MM.1S (cell line): Measurements from ENCODE around the gene CD300LB.

Experiments used
- CTCF ChIP-seq: fragments of 300-600 bp; sonication (generic); IDR thresholded peaks from 2 replicates; pipeline ENCODE4 v1.5.1; 2016; ENCODE audit warnings: antibody characterized with exemption, low read length, mixed read lengths
- EZH2 ChIP-seq: fragments of 300-600 bp; sonication (generic); optimal IDR thresholded peaks from 2 replicates; pipeline ENCODE3; 2017; ENCODE audit warnings: low read depth, mild to moderate bottlenecking, antibody characterized with exemption, low read length, mixed read lengths

- TF ChIP-seq CTCF, result no peak
- TF ChIP-seq EZH2, result no peak
Observed at GRCh38 chr17:74545843-74546230, 14.6 kb upstream of the CD300LB start, which contains the start of gene CD300C.
